Measurements from ENCODE around the gene IL12RB1.
"Not testable (repeated sequence)": the region's sequence is repeated elsewhere in the genome, so short reads cannot be mapped to it uniquely, and the experiment has no call there.

Gene IL12RB1

GRCh38 chr19:18091217-18091608, 4.5 kb upstream of the IL12RB1 start:
- FAIRE-seq, result peak; percentile 76
- DNase-seq (ENCODE audit: insufficient read length, low spot score), result peak; percentile 48

- FAIRE-seq (no peak), DNase-seq (ENCODE audit: insufficient read length, low spot score) (no peak)
Measured at GRCh38 chr19:18090545-18091216, 3.9 kb upstream of the IL12RB1 start.

- no peak for FAIRE-seq
- DNase-seq (ENCODE audit: insufficient read length, low spot score), result no peak
Measured at GRCh38 chr19:18089726-18090125, 3.0 kb upstream of the IL12RB1 start.

- peak; percentile 82 for FAIRE-seq
- DNase-seq (ENCODE audit: insufficient read length, low spot score), result not testable (repeated sequence)
Measured at GRCh38 chr19:18089096-18089541, 2.4 kb upstream of the IL12RB1 start.

- peak; percentile 62 for FAIRE-seq
- DNase-seq (ENCODE audit: insufficient read length, low spot score), result no peak
Measured at GRCh38 chr19:18085702-18086457, 854 bp downstream of the IL12RB1 start.

- DNase-seq (ENCODE audit: insufficient read length, low spot score), result no peak
- FAIRE-seq, result no peak
Measured at GRCh38 chr19:18083929-18084684, 2.6 kb downstream of the IL12RB1 start.

- FAIRE-seq, result no peak
Measured at GRCh38 chr19:18074192-18074591, 12.5 kb downstream of the IL12RB1 start.

GRCh38 chr19:18073197-18073596, 13.5 kb downstream of the IL12RB1 start:
- no peak for FAIRE-seq
- DNase-seq (ENCODE audit: insufficient read length, low spot score), result no peak

More at GRCh38 chr19:18074192-18074591, 12.5 kb downstream of the IL12RB1 start:
- DNase-seq (ENCODE audit: insufficient read length, low spot score), result no peak

GRCh38 chr19:18072335-18072734, 14.4 kb downstream of the IL12RB1 start:
- FAIRE-seq (no peak), DNase-seq (ENCODE audit: insufficient read length, low spot score) (no peak)

GRCh38 chr19:18070181-18070580, 16.6 kb downstream of the IL12RB1 start:
- DNase-seq (ENCODE audit: insufficient read length, low spot score) (no peak), FAIRE-seq (no peak)

- FAIRE-seq, result no peak
- no peak for DNase-seq (ENCODE audit: insufficient read length, low spot score)
Measured at GRCh38 chr19:18069383-18069782, 17.4 kb downstream of the IL12RB1 start.

GRCh38 chr19:18068395-18068794, 18.3 kb downstream of the IL12RB1 start:
- FAIRE-seq, result no peak

GRCh38 chr19:18065173-18065495, 21.6 kb downstream of the IL12RB1 start:
- DNase-seq (ENCODE audit: insufficient read length, low spot score) (no peak), FAIRE-seq (no peak)

More at GRCh38 chr19:18068395-18068794, 18.3 kb downstream of the IL12RB1 start:
- no peak for DNase-seq (ENCODE audit: insufficient read length, low spot score)

- no peak for DNase-seq (ENCODE audit: insufficient read length, low spot score)
- no peak for FAIRE-seq
Measured at GRCh38 chr19:18063463-18063862, 23.3 kb downstream of the IL12RB1 start.

- DNase-seq (ENCODE audit: insufficient read length, low spot score) (no peak), FAIRE-seq (no peak)
Measured at GRCh38 chr19:18062028-18062427, 24.7 kb downstream of the IL12RB1 start.

- no peak for DNase-seq (ENCODE audit: insufficient read length, low spot score)
- FAIRE-seq, result no peak
Measured at GRCh38 chr19:18060472-18060871, 26.3 kb downstream of the IL12RB1 start.

- no peak for DNase-seq (ENCODE audit: insufficient read length, low spot score)
- no peak for FAIRE-seq
Measured at GRCh38 chr19:18059902-18060301, 26.8 kb downstream of the IL12RB1 start.

GRCh38 chr19:18059297-18059696, 27.4 kb downstream of the IL12RB1 start:
- DNase-seq (ENCODE audit: insufficient read length, low spot score), result no peak
- FAIRE-seq, result no peak

- peak; percentile 90 for FAIRE-seq
- DNase-seq (ENCODE audit: insufficient read length, low spot score), result peak; percentile 84
Measured at GRCh38 chr19:18058208-18059009, 28.3 kb downstream of the IL12RB1 start.

GRCh38 chr19:18057557-18057956, 29.2 kb downstream of the IL12RB1 start:
- FAIRE-seq, result no peak

GRCh38 chr19:18055967-18056366, 30.8 kb downstream of the IL12RB1 start:
- FAIRE-seq (no peak), DNase-seq (ENCODE audit: insufficient read length, low spot score) (no peak)

More at GRCh38 chr19:18057557-18057956, 29.2 kb downstream of the IL12RB1 start:
- no peak for DNase-seq (ENCODE audit: insufficient read length, low spot score)

Data from GM19239 (cell line).